ENCODE measurements around the gene RBBP5. TPM values are rescaled to one million over a fixed set of nuclear protein-coding genes. Genes with fewer than 3 reads are reported as not detected.

RBBP5 gene
- total RNA-seq, 1 donor = 24.2 TPM

DNA sequence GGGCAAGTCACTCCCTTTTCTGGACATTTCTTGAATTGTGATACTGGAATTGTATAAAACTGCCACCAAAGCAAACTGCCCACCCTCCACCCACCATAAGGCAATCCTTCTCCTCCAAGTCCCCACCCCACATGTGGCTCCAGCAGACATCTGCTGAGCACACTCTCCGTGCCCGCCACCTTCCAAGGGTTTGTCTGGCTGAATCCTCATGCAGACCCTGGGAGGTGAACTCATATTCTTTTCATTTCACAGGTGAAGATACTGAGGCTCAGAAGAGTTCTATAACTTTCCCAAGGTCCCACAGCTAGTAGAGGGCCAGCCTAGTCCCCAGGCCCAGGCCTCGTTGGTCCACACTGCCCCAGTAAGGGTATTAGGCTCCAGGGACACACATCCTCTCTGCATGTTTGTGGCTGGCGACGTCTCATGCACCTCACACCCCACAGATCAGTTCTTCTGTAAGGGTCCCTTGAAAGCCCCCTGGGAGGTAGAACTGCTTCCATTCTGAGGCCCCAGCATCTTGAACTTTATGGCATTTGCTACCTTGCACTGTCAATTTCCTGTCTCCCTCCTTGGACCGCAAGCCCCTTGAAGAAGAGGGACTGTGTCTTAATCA lies 64.7 kb downstream of the RBBP5 start:
- no peak overlapping the region for H3K4me3 ChIP-seq (ENCODE audit: low read depth, low read length)
- TF ChIP-seq, protein P1, sequence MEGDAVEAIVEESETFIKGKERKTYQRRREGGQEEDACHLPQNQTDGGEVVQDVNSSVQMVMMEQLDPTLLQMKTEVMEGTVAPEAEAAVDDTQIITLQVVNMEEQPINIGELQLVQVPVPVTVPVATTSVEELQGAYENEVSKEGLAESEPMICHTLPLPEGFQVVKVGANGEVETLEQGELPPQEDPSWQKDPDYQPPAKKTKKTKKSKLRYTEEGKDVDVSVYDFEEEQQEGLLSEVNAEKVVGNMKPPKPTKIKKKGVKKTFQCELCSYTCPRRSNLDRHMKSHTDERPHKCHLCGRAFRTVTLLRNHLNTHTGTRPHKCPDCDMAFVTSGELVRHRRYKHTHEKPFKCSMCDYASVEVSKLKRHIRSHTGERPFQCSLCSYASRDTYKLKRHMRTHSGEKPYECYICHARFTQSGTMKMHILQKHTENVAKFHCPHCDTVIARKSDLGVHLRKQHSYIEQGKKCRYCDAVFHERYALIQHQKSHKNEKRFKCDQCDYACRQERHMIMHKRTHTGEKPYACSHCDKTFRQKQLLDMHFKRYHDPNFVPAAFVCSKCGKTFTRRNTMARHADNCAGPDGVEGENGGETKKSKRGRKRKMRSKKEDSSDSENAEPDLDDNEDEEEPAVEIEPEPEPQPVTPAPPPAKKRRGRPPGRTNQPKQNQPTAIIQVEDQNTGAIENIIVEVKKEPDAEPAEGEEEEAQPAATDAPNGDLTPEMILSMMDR (IDR thresholded peaks at IDR 0.05; ENCODE audit: insufficient read depth, low read length) = no peak
- no peak for DNase-seq (ENCODE audit: low read depth)

DNA sequence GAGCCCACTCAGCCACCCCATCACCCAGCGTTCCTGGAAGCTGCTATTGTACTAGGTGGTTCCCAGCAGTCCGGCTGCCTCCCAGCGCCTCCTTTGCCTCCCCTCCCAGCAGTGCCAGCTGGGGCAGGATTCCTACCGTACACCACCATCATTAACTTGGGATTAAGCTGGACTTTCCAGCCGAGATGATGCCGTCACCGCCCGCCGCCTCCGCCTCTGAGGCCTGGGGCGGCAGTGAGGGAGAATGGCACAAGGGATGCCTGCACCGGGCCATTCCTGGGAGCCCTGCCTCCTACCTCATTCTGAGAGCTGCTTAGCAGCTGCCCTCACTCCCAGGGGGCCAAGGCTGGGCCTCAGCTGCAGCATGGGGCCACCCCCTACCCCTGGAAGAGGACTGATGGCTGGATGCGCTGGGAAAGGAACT lies 65.6 kb downstream of the RBBP5 start:
- no peak overlapping the region for H3K4me3 ChIP-seq (ENCODE audit: low read depth, low read length)
- TF ChIP-seq, protein P1 (IDR thresholded peaks at IDR 0.05; ENCODE audit: insufficient read depth, low read length) = no peak
- no peak for DNase-seq (ENCODE audit: low read depth)

DNA sequence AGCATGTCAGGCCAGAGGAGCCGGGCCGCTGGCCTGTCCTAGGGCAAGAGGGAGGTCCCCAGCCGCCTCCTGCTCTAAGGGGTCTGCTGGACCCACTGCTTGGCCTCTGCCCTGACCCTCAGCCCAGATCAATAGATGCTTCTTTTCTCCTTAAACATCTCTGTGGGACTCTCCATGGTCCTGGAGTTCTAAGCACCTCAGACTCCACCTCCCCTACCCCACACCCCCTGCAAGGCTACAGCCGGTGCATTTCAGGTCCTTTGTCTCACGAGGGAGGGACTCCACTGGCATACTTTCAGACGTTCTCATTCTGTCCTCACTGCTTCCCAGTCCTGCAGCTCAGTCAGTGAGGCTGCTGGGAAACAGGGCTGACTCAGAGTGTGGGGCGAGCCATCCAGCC lies 67.8 kb downstream of the RBBP5 start:
- DNase-seq (ENCODE audit: low read depth) = no peak
- TF ChIP-seq, protein P1 (IDR thresholded peaks at IDR 0.05; ENCODE audit: insufficient read depth, low read length) = no peak
- H3K4me3 ChIP-seq (ENCODE audit: low read depth, low read length) = no peak overlapping the region

DNA sequence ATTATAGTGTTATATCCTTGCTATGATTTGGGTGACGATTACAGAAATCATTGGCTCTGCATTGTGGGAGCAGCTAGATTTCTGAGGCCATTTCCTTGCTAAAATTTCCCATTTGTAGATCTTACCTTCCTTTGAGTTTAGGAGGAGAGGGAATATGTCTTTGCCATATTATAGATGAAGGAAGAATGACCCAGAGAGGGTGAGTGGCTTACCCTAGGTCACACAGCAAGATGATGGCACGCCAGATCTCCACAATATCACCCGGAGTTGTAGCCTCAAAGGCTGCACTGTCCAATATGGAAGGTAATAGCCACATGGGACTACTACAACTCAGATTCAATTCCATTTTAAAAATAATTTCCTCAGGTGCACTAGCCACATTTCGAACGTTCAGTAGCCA lies 68.5 kb downstream of the RBBP5 start:
- TF ChIP-seq, protein P1 (IDR thresholded peaks at IDR 0.05; ENCODE audit: insufficient read depth, low read length) = no peak
- no peak for DNase-seq (ENCODE audit: low read depth)
- H3K4me3 ChIP-seq (ENCODE audit: low read depth, low read length) = no peak overlapping the region

DNA sequence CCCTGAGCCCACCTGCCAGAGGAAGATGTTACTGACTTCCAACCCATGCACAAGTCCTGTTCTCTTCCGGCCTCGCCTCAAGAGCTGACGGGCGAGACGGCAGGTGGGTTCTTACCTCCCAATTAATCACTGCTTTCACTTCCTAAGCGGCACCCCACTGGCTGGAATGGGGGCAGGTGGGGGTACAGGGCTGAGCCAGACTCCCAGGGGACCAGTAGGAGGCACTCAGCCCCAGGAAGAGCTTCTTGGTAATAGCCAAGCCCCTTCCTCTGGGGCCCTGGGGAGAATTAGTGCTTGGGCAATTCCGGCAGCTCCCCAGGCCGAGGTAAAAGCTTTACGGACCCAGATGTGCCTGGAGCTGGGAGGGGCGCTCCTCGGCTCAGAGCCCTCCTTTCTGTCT lies 69.1 kb downstream of the RBBP5 start:
- H3K4me3 ChIP-seq (ENCODE audit: low read depth, low read length) = no peak overlapping the region
- DNase-seq (ENCODE audit: low read depth) = no peak
- TF ChIP-seq, protein P1 (IDR thresholded peaks at IDR 0.05; ENCODE audit: insufficient read depth, low read length) = no peak

DNA sequence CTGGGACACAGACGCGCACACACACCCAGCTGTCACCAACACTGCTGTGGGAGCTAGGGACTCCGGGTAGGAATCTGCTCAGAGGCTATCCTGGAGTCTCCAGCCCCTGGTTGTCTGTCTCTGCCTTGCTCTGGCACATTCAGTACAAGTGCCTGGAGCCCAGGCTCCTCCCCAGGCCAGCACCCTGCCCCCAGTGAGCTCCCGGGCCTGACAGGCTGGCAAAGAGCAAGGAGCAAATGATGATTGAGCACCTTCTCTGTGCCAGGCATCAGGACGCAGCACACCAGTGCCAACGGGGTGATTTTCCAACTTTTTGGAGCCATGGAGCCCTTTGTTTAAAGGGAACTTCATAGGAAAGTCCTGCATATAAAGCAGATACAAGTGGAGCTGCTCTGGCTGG lies 72.3 kb downstream of the RBBP5 start:
- TF ChIP-seq, protein P1 (IDR thresholded peaks at IDR 0.05; ENCODE audit: insufficient read depth, low read length) = no peak

DNA sequence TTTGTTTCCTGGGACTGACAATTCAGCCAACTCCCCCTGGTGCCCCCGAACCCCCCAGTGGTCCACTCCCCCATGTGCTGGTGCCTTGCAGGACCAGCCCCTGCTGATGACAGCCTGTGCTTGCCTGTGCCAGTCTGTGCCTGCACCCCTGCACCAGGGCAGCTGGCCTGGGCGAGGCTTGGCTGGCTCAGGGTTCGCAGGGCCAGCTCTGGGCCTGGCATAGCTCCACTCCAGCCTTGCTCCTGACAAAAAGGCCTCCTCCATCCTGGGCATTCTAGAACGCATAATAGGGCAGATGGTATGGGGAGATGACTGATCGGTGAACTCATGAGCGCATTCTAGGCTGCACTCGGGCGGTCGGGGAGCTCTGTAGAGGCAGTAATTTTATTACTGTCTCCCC lies 73.4 kb downstream of the RBBP5 start:
- DNase-seq (ENCODE audit: low read depth) = no peak
- no peak overlapping the region for H3K4me3 ChIP-seq (ENCODE audit: low read depth, low read length)
- TF ChIP-seq, protein P1 (IDR thresholded peaks at IDR 0.05; ENCODE audit: insufficient read depth, low read length) = no peak

More for the DNA sequence above, 72.3 kb downstream of the RBBP5 start:
- no peak for DNase-seq (ENCODE audit: low read depth)
- H3K4me3 ChIP-seq (ENCODE audit: low read depth, low read length) = no peak overlapping the region
